ENCODE data around the gene DENND5B.

DNA sequence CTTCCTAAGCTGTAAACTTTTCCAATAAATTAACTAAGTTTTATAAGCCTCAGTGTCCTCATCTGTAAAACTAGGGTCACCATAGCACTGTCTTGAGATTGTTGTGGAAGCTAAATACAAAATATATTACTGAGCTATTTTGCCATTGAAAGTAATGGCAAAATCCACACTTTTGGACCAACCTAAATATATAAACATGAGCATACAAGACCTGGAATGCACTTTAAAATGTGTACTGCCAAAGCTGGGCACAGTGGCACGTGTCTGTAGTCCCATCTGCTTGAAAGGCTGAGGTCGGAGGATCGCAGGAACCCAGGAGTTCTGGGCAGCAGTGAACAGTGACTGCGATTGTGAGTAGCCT, 235.2 kb downstream of the DENND5B start:
- TF ChIP-seq, protein P1, sequence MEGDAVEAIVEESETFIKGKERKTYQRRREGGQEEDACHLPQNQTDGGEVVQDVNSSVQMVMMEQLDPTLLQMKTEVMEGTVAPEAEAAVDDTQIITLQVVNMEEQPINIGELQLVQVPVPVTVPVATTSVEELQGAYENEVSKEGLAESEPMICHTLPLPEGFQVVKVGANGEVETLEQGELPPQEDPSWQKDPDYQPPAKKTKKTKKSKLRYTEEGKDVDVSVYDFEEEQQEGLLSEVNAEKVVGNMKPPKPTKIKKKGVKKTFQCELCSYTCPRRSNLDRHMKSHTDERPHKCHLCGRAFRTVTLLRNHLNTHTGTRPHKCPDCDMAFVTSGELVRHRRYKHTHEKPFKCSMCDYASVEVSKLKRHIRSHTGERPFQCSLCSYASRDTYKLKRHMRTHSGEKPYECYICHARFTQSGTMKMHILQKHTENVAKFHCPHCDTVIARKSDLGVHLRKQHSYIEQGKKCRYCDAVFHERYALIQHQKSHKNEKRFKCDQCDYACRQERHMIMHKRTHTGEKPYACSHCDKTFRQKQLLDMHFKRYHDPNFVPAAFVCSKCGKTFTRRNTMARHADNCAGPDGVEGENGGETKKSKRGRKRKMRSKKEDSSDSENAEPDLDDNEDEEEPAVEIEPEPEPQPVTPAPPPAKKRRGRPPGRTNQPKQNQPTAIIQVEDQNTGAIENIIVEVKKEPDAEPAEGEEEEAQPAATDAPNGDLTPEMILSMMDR (IDR thresholded peaks at IDR 0.05) = no peak
- TF ChIP-seq, protein P2, sequence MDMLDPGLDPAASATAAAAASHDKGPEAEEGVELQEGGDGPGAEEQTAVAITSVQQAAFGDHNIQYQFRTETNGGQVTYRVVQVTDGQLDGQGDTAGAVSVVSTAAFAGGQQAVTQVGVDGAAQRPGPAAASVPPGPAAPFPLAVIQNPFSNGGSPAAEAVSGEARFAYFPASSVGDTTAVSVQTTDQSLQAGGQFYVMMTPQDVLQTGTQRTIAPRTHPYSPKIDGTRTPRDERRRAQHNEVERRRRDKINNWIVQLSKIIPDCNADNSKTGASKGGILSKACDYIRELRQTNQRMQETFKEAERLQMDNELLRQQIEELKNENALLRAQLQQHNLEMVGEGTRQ (IDR thresholded peaks at IDR 0.05) = no peak

Data from A549 (cell line).